HepG2 (cell line): Measurements from ENCODE around the gene METTL22. TPM values are rescaled to one million over a fixed set of nuclear protein-coding genes. Genes with fewer than 3 reads are reported as not detected.

Experiments
- ATAC-seq: fragments of 200-7000 bp; cut with Tn5 transposase; 3 replicates; pipeline ENCODE4 v1.9.1; 2020; ENCODE audit warnings: mild to moderate bottlenecking, moderate library complexity
- BruUV-seq: library from RNA; stranded (reverse); fragments of 400-500 nt; replicated peaks from 2 replicates; lab custom pipeline; 2021; lab: Mats Ljungman, UMichigan
- CTCF ChIA-PET: fragments of 300-600 bp; formaldehyde crosslinking; extraction: SDS; loops from one replicate; lab custom pipeline; 2021; ENCODE audit warnings: low total read pairs, inconsistent platforms, low intra/inter-chr PET ratio; lab: Yijun Ruan, JAX
- POLR2A ChIA-PET: fragments of 350-600 bp; sonication (Branson Sonifier 250); formaldehyde crosslinking; loops from one replicate; lab custom pipeline; 2020; ENCODE audit warnings: antibody characterized with exemption, inconsistent platforms; lab: Yijun Ruan, JAX
- DNase-seq: peaks from one replicate; pipeline ENCODE4 v3.0.0-alpha.2; 2015; ENCODE audit warnings: low spot score
- FAIRE-seq: peaks from 3 replicates; lab custom pipeline; 2011; peaks lifted over from hg19 to GRCh38; lab: Jason Lieb, UNC
- H2AFZ ChIP-seq: one replicate; pipeline ENCODE4 v1.6.1; 2011; ENCODE audit warnings: low read length, inconsistent platforms
- H3K27ac ChIP-seq: fragments of 300-600 bp; 3 replicates; pipeline ENCODE4 v1.8.0; 2011; ENCODE audit warnings: mixed run types, mild to moderate bottlenecking, mixed read lengths, low read length, inconsistent platforms; ENCODE audit not compliant: insufficient read depth; ENCODE audit errors: extremely low read length
- H3K27me3 ChIP-seq, 2 experiments: fragments of 200-600 bp in 1 of 2; 2 replicates in 1 of 2; 3 replicates in 1 of 2; pipeline versions ENCODE4 v1.6.0 to v1.8.0; 2011; ENCODE audit warnings: low read length in 2 of 2, mild to moderate bottlenecking in 2 of 2, moderate library complexity in 2 of 2, inconsistent platforms in 1 of 2; ENCODE audit not compliant: insufficient read depth in 2 of 2, control insufficient read depth in 1 of 2
- H3K36me3 ChIP-seq, 2 experiments: fragments of 200-600 bp in 1 of 2; replicated peaks in 1 of 2; 2 replicates in 1 of 2; 3 replicates in 1 of 2; pipeline versions ENCODE4 v1.5.1 to v1.8.0; 2011; ENCODE audit warnings: low read length in 2 of 2, inconsistent platforms in 1 of 2; ENCODE audit not compliant: insufficient read depth in 2 of 2, control insufficient read depth in 1 of 2
- H3K4me1 ChIP-seq: 2 replicates; pipeline ENCODE4 v1.5.1; 2012; ENCODE audit warnings: low read length, inconsistent platforms; ENCODE audit not compliant: insufficient read depth
- H3K4me2 ChIP-seq: 2 replicates; pipeline ENCODE4 v1.6.0; 2011; ENCODE audit warnings: low read depth, low read length, inconsistent platforms
- H3K4me3 ChIP-seq, 3 experiments: fragments of 200-600 bp in 1 of 3; sonication (generic), shearing (Covaris generic) in 1 of 3; replicated peaks in 1 of 3; 2 replicates each; pipeline ENCODE4 v1.5.1; 2011 to 2016; ENCODE audit warnings: low read length in 3 of 3, inconsistent platforms in 2 of 3, low read depth in 2 of 3, mild to moderate bottlenecking in 2 of 3, control low read depth in 1 of 3, mixed read lengths in 1 of 3; ENCODE audit not compliant: insufficient read depth in 1 of 3
- H3K79me2 ChIP-seq: one replicate; pipeline ENCODE4 v1.6.1; 2011; ENCODE audit warnings: low read length, inconsistent platforms; ENCODE audit not compliant: insufficient read depth
- H3K9ac ChIP-seq: 2 replicates; pipeline ENCODE4 v1.6.0; 2011; ENCODE audit warnings: mild to moderate bottlenecking, low read depth, low read length, inconsistent platforms; ENCODE audit not compliant: insufficient read depth
- H3K9me3 ChIP-seq: 2 replicates; pipeline ENCODE4 v1.5.1; 2012; ENCODE audit warnings: mild to moderate bottlenecking, low read length
- H4K20me1 ChIP-seq: 2 replicates; pipeline ENCODE4 v1.6.0; 2011; ENCODE audit warnings: inconsistent platforms, mild to moderate bottlenecking, low read length, moderate library complexity; ENCODE audit not compliant: insufficient read depth
- ZEB1 ChIP-seq: IDR thresholded peaks from 2 replicates; pipeline ENCODE4 v1.6.1; 2012; ENCODE audit warnings: mild to moderate bottlenecking, low read depth, inconsistent platforms; ENCODE audit not compliant: insufficient replicate concordance
- ZNF101 ChIP-seq: sonication (generic); formaldehyde crosslinking; IDR thresholded peaks from 2 replicates; pipeline ENCODE4 v1.4.0; 2020; ENCODE audit warnings: mild to moderate bottlenecking, low read depth, missing genetic modification reagents, borderline replicate concordance
- ZNF383 ChIP-seq: sonication (generic); formaldehyde crosslinking; IDR thresholded peaks from 2 replicates; pipeline ENCODE4 v1.4.0; 2020; ENCODE audit warnings: missing genetic modification reagents, mild to moderate bottlenecking, borderline replicate concordance
- ZNF512B ChIP-seq: sonication (generic); formaldehyde crosslinking; IDR thresholded peaks from 2 replicates; pipeline ENCODE4 v1.5.1; 2020; ENCODE audit warnings: missing genetic modification reagents, mild to moderate bottlenecking, borderline replicate concordance
- ZNF546 ChIP-seq: sonication (generic); formaldehyde crosslinking; conservative IDR thresholded peaks from 2 replicates; pipeline ENCODE4 v1.8.1; 2023; ENCODE audit warnings: mild to moderate bottlenecking, missing genetic modification reagents
- ZNF605 ChIP-seq: sonication (generic); formaldehyde crosslinking; IDR thresholded peaks from 2 replicates; pipeline ENCODE4 v1.8.0; 2022; ENCODE audit warnings: mild to moderate bottlenecking, missing genetic modification reagents
- WGBS: methylation state at CpG from one replicate; pipeline ENCODE4 v1.1.6; 2017; ENCODE audit warnings: low lambda C conversion rate; 5-methylcytosine and 5-hydroxymethylcytosine counted together
- in situ Hi-C: cut with HindIII; loops from 2 replicates; pipeline ENCODE4 v1.10.0; 2017; ENCODE audit warnings: low pct_unique_long_range_greater_than_20kb; ENCODE audit not compliant: extremely low pct_ligation_motif_present
- intact Hi-C: fragments of 100-400 bp; cut with micrococcal nuclease; formaldehyde crosslinking; loops from one replicate; pipeline ENCODE4 v1.10.0; 2022; ENCODE audit not compliant: unreplicated experiment
- polyA plus RNA-seq, 8 experiments: library from polyadenylated mRNA; depleted of rRNA in 3 of 8; stranded (reverse) in 7 of 8; unstranded in 1 of 8; fragments of >200 nt; fragmentation: Illumina TruSeq in 4 of 8; extraction: Trizol in 4 of 8; gene quantifications; 2 replicates each; pipeline versions ENCODE4 v1.2.1 to v1.2.3, GENCODE V29; 2011 to 2016; ENCODE audit warnings: low read depth in 4 of 8, missing spikeins in 1 of 8, mixed read lengths in 1 of 8; ENCODE audit not compliant: insufficient read depth in 1 of 8
- total RNA-seq, 5 experiments: library from RNA; depleted of rRNA; stranded (reverse); fragments of >200 nt; fragmentation: Illumina TruSeq; extraction: Trizol; gene quantifications; 2 replicates each; pipeline ENCODE4 v1.2.3, GENCODE V29; 2016; ENCODE audit warnings: low read depth in 1 of 5
- TF ChIP-seq, protein P1 (sequence below): sonication (generic); formaldehyde crosslinking; IDR thresholded peaks from 2 replicates; pipeline ENCODE4 v1.8.0; 2023; ENCODE audit warnings: mild to moderate bottlenecking, missing genetic modification reagents

Gene METTL22
- total and polyA plus RNA-seq, 2 of the 13 experiments (the other 11 are each of a cell fraction or from before 2014, with no cell fraction given), result 36.2 to 94.8 TPM

DNA sequence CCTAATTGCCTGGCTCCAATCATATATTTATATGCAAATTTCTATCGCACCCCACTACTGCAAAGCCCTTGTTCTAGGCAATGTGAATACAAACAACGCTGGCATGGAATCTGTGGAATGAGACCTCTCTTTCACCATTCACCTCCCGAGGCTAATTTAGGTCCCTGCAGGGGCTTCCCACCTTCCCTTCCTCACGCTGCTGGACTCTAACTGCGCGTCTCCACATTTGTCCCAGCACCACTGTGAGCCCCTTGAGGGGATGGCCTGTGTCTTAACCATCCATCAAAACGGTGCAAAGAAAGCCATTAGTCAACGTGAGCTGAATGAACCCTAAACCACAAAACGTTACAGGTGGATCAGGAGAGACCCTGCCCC, 32.8 kb upstream of the METTL22 start:
- H3K9ac ChIP-seq, result no peak overlapping the region
- DNase-seq, result no peak
- BruUV-seq, result no TSS peak
- no peaks in the 10 kb centered on the region for H3K79me2 ChIP-seq
- no peaks in the 10 kb centered on the region for H3K36me3 ChIP-seq
- TF ChIP-seq ZEB1 (no peak), ZNF101 (no peak), ZNF605 (CRISPR knock-in tag) (0 out of 2 replicates have a peak, but pooled peaks have one; percentile 43), ZNF383 (CRISPR knock-in tag) (no peak), ZNF546 (CRISPR knock-in tag) (no peak), ZNF512B (CRISPR knock-in tag) (no peak)
- TF ChIP-seq, protein P1, sequence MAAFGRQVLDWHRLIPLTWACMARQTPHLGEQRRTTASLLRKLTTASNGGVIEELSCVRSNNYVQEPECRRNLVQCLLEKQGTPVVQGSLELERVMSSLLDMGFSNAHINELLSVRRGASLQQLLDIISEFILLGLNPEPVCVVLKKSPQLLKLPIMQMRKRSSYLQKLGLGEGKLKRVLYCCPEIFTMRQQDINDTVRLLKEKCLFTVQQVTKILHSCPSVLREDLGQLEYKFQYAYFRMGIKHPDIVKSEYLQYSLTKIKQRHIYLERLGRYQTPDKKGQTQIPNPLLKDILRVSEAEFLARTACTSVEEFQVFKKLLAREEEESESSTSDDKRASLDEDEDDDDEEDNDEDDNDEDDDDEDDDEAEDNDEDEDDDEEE (CRISPR knock-in tag), result no peak
- ChIA-PET CTCF (no interaction called here), POLR2A (no interaction called here)
- no peaks in the 10 kb centered on the region for H3K9me3 ChIP-seq
- peaks cover 18% of the 10 kb centered on the region for H3K4me1 ChIP-seq
- FAIRE-seq, result no peak
- no peaks in the 10 kb centered on the region for H4K20me1 ChIP-seq
- intact Hi-C loops, result no loop called here
- peak; percentile 5; the same call in 1 of the 3 replicates for ATAC-seq
- no peak overlapping the region for H2AFZ ChIP-seq
- H3K4me2 ChIP-seq, result peak overlapping the region; percentile 60
- peak overlapping the region in 1 of 3 experiments; percentile 62; a peak in 1 of 6 replicates for H3K4me3 ChIP-seq
- 10% methylated on average over 9 of the region's 9 CpGs for WGBS
- H3K27me3 ChIP-seq, result peaks cover 13 to 55% of the 10 kb centered on the region in 2 experiments; a peak in 4 of 5 replicates
- H3K27ac ChIP-seq, result no peak overlapping the region
- in situ Hi-C loops, result no loop called here
